Smooth muscle cell (in vitro differentiated cells): Measurements from ENCODE around the gene TRAFD1. TPM values are rescaled to one million over a fixed set of nuclear protein-coding genes. Genes with fewer than 3 reads are reported as not detected.

ENCODE experiments used
- DNase-seq: peaks from one replicate; lab custom pipeline; 2025; ENCODE audit not compliant: unreplicated experiment; lab: John Stamatoyannopoulos, UW
- H2AFZ ChIP-seq: fragments of 200-600 bp; sonication (generic); 2 replicates; pipeline ENCODE4 v1.6.0; 2016; ENCODE audit warnings: antibody characterized with exemption, low read depth, mild to moderate bottlenecking
- H3F3A ChIP-seq: fragments of 200-600 bp; sonication (generic); 2 replicates; pipeline ENCODE4 v1.6.0; 2017; ENCODE audit warnings: antibody characterized with exemption, low read depth
- H3K27ac ChIP-seq: fragments of 200-600 bp; sonication (generic); 2 replicates; pipeline ENCODE4 v1.5.1; 2016; ENCODE audit warnings: low read depth, mild to moderate bottlenecking
- H3K27me3 ChIP-seq: fragments of 200-600 bp; sonication (generic); 2 replicates; pipeline ENCODE4 v1.6.1; 2016; ENCODE audit warnings: low read depth, mild to moderate bottlenecking
- H3K36me3 ChIP-seq: fragments of 200-600 bp; sonication (generic); 2 replicates; pipeline ENCODE4 v1.5.1; 2016; ENCODE audit warnings: low read depth
- H3K4me1 ChIP-seq: fragments of 200-600 bp; sonication (generic); 2 replicates; pipeline ENCODE4 v1.5.1; 2016; ENCODE audit warnings: low read depth
- H3K4me2 ChIP-seq: fragments of 200-600 bp; sonication (generic); 2 replicates; pipeline ENCODE4 v1.6.0; 2016; ENCODE audit warnings: mild to moderate bottlenecking
- H3K4me3 ChIP-seq: fragments of 200-600 bp; sonication (generic); 2 replicates; pipeline ENCODE4 v1.5.1; 2016; ENCODE audit warnings: mild to moderate bottlenecking
- H3K79me2 ChIP-seq: fragments of 200-600 bp; sonication (generic); 2 replicates; pipeline ENCODE4 v1.6.0; 2016; ENCODE audit warnings: low read depth, mild to moderate bottlenecking
- H3K9ac ChIP-seq: fragments of 200-600 bp; sonication (generic); 2 replicates; pipeline ENCODE4 v1.6.0; 2016; ENCODE audit warnings: low read depth
- H3K9me3 ChIP-seq: fragments of 200-600 bp; sonication (generic); replicated peaks from 2 replicates; pipeline ENCODE4 v1.5.1; 2016; ENCODE audit warnings: low read depth
- H4K20me1 ChIP-seq: fragments of 200-600 bp; sonication (generic); 2 replicates; pipeline ENCODE4 v1.6.0; 2016; ENCODE audit warnings: low read depth
- CTCF ChIP-seq: fragments of 200-600 bp; sonication (generic); IDR thresholded peaks from 2 replicates; pipeline ENCODE4 v1.5.1; 2017; ENCODE audit warnings: borderline replicate concordance, mild to moderate bottlenecking, antibody characterized with exemption; ENCODE audit not compliant: insufficient read depth, poor library complexity, severe bottlenecking
- WGBS: methylation state at CpG from one replicate; pipeline ENCODE4 v1.1.7; 2016; ENCODE audit warnings: low lambda C conversion rate; 5-methylcytosine and 5-hydroxymethylcytosine counted together
- polyA plus RNA-seq: library from polyadenylated mRNA; unstranded; fragments of >200 nt; fragmentation: Nextera tagmentation; extraction: Ambion mirVana; gene quantifications from 2 replicates; pipeline ENCODE4 v1.2.1, GENCODE V29; 2016
- total RNA-seq: library from RNA; depleted of rRNA; stranded (reverse); fragments of >200 nt; gene quantifications from 2 replicates; pipeline ENCODE4 v1.2.3, GENCODE V29; 2014

TRAFD1 gene
- total and polyA plus RNA-seq, 2 experiments from 2014 or later, result 30.2 to 44.8 TPM

- no peak overlapping the region for H3K27ac ChIP-seq
- no peaks in the 10 kb centered on the region for H3K9me3 ChIP-seq
- peaks cover 47% of the 10 kb centered on the region for H3K79me2 ChIP-seq
- no peak overlapping the region for H3K9ac ChIP-seq
- H4K20me1 ChIP-seq, result peaks cover 51% of the 10 kb centered on the region
- no peaks in the 10 kb centered on the region for H3K27me3 ChIP-seq
- no peak for DNase-seq
- no peaks in the 10 kb centered on the region for H3K36me3 ChIP-seq
- H3K4me1 ChIP-seq, result peaks cover 20% of the 10 kb centered on the region
- no peak for TF ChIP-seq CTCF
- H3F3A ChIP-seq, result peaks cover 6% of the 10 kb centered on the region
- H3K4me2 ChIP-seq, result peak overlapping the region; percentile 94
- H3K4me3 ChIP-seq, result peak overlapping the region; percentile 73
- WGBS, result 84% methylated on average over 7 of the region's 7 CpGs
- no peak overlapping the region for H2AFZ ChIP-seq
These were observed 1.6 kb downstream of the TRAFD1 start for GRCh38 chr12:112126911-112127310.

- DNase-seq, result no peak
- peaks cover 62% of the 10 kb centered on the region for H3K79me2 ChIP-seq
- TF ChIP-seq CTCF, result no peak
- H3K4me1 ChIP-seq, result peaks cover 20% of the 10 kb centered on the region
- no peak overlapping the region for H2AFZ ChIP-seq
- peak overlapping the region; percentile 5 for H3K9ac ChIP-seq
- no peaks in the 10 kb centered on the region for H3K9me3 ChIP-seq
- no peaks in the 10 kb centered on the region for H3K36me3 ChIP-seq
- H3K4me2 ChIP-seq, result peak overlapping the region; percentile 78
- H3K27me3 ChIP-seq, result no peaks in the 10 kb centered on the region
- no peaks in the 10 kb centered on the region for H3F3A ChIP-seq
- WGBS, result 27% methylated on average over 2 of the region's 2 CpGs
- H3K4me3 ChIP-seq, result peak overlapping the region; percentile 23
- H4K20me1 ChIP-seq, result peaks cover 81% of the 10 kb centered on the region
- H3K27ac ChIP-seq, result peak overlapping the region; percentile 71
These were observed 5.2 kb downstream of the TRAFD1 start for GRCh38 chr12:112130441-112130998.

GRCh38 chr12:112131686-112132085 lies 6.3 kb downstream of the TRAFD1 start:
- TF ChIP-seq CTCF, result no peak
- no peak overlapping the region for H3K4me3 ChIP-seq
- peaks cover 52% of the 10 kb centered on the region for H3K79me2 ChIP-seq
- no peak overlapping the region for H3K27ac ChIP-seq
- WGBS, result 88% methylated on average over 1 of the region's 1 CpG
- H3K36me3 ChIP-seq, result no peaks in the 10 kb centered on the region
- no peaks in the 10 kb centered on the region for H3K9me3 ChIP-seq
- H3K27me3 ChIP-seq, result no peaks in the 10 kb centered on the region
- H3K4me1 ChIP-seq, result peaks cover 11% of the 10 kb centered on the region
- H2AFZ ChIP-seq, result no peak overlapping the region
- no peak overlapping the region for H3K9ac ChIP-seq
- H3K4me2 ChIP-seq, result peak overlapping the region; percentile 78
- DNase-seq, result no peak
- H4K20me1 ChIP-seq, result peaks cover 73% of the 10 kb centered on the region
- H3F3A ChIP-seq, result no peaks in the 10 kb centered on the region

GRCh38 chr12:112133418-112133817 lies 8.1 kb downstream of the TRAFD1 start:
- Histone ChIP-seq H3K36me3 (no peaks in the 10 kb centered on the region), H3K4me1 (peaks cover 6% of the 10 kb centered on the region), H3K4me2 (no peak overlapping the region), H3K9me3 (no peaks in the 10 kb centered on the region), H3K27me3 (no peaks in the 10 kb centered on the region), H3K27ac (no peak overlapping the region), H2AFZ (no peak overlapping the region), H3F3A (no peaks in the 10 kb centered on the region), H4K20me1 (peaks cover 57% of the 10 kb centered on the region), H3K79me2 (peaks cover 34% of the 10 kb centered on the region), H3K9ac (no peak overlapping the region), H3K4me3 (no peak overlapping the region)
- no peak for DNase-seq
- no peak for TF ChIP-seq CTCF
- 100% methylated on average over 5 of the region's 5 CpGs for WGBS
